Measurements from ENCODE around the gene FOXQ1.

FOXQ1 gene

GRCh38 chr6:1329708-1330107, 17.8 kb downstream of the FOXQ1 start:
- Histone ChIP-seq H3K4me2 (ENCODE audit: low read length) (no peak overlapping the region), H3K36me3 (ENCODE audit: control insufficient read depth, low read length) (no peaks in the 10 kb centered on the region), H3K4me3 (ENCODE audit: low read length) (no peak overlapping the region), H4K20me1 (ENCODE audit: control insufficient read depth, insufficient read depth, low read depth, low read length) (no peaks in the 10 kb centered on the region), H3K9me3 (ENCODE audit: control insufficient read depth, insufficient read depth, low read length) (peaks cover 4% of the 10 kb centered on the region; the same call in 1 of the 2 replicates), H3K9me2 (replicated peaks; ENCODE audit: control insufficient read depth, low read length) (no peaks in the 10 kb centered on the region), H3K27ac (ENCODE audit: low read depth, low read length) (no peak overlapping the region), H3K79me2 (ENCODE audit: control insufficient read depth, low read length) (no peaks in the 10 kb centered on the region), H3F3A (ENCODE audit: control insufficient read depth, insufficient read depth) (no peaks in the 10 kb centered on the region), H3K4me1 (ENCODE audit: control insufficient read depth, low read length) (no peaks in the 10 kb centered on the region), H3K27me3 (ENCODE audit: control insufficient read depth, low read length) (peaks cover 13% of the 10 kb centered on the region)
- TF ChIP-seq CTCF (IDR thresholded peaks at IDR 0.05; ENCODE audit: low read depth, low read length, poor library complexity, severe bottlenecking) (no peak), EZH2phosphoT487 (IDR thresholded peaks at IDR 0.05; ENCODE audit: borderline replicate concordance, low read length) (no peak)

- Histone ChIP-seq H3K36me3 (ENCODE audit: control insufficient read depth, low read length) (no peaks in the 10 kb centered on the region), H4K20me1 (ENCODE audit: control insufficient read depth, insufficient read depth, low read depth, low read length) (no peaks in the 10 kb centered on the region), H3K4me2 (ENCODE audit: low read length) (no peak overlapping the region), H3K27me3 (ENCODE audit: control insufficient read depth, low read length) (no peaks in the 10 kb centered on the region), H3K27ac (ENCODE audit: low read depth, low read length) (no peak overlapping the region), H3K9me2 (replicated peaks; ENCODE audit: control insufficient read depth, low read length) (no peaks in the 10 kb centered on the region), H3F3A (ENCODE audit: control insufficient read depth, insufficient read depth) (no peaks in the 10 kb centered on the region), H3K79me2 (ENCODE audit: control insufficient read depth, low read length) (no peaks in the 10 kb centered on the region), H3K9me3 (ENCODE audit: control insufficient read depth, insufficient read depth, low read length) (peaks cover 4% of the 10 kb centered on the region; the same call in 1 of the 2 replicates), H3K4me1 (ENCODE audit: control insufficient read depth, low read length) (no peaks in the 10 kb centered on the region), H3K4me3 (ENCODE audit: low read length) (no peak overlapping the region)
- TF ChIP-seq CTCF (IDR thresholded peaks at IDR 0.05; ENCODE audit: low read depth, low read length, poor library complexity, severe bottlenecking) (no peak), EZH2phosphoT487 (IDR thresholded peaks at IDR 0.05; ENCODE audit: borderline replicate concordance, low read length) (no peak)
These were observed 22.8 kb downstream of the FOXQ1 start for GRCh38 chr6:1334684-1335083.

- Histone ChIP-seq H3K4me3 (ENCODE audit: low read length) (no peak overlapping the region), H3F3A (ENCODE audit: control insufficient read depth, insufficient read depth) (no peaks in the 10 kb centered on the region), H3K4me1 (ENCODE audit: control insufficient read depth, low read length) (no peaks in the 10 kb centered on the region), H4K20me1 (ENCODE audit: control insufficient read depth, insufficient read depth, low read depth, low read length) (no peaks in the 10 kb centered on the region), H3K27ac (ENCODE audit: low read depth, low read length) (no peak overlapping the region), H3K9me3 (ENCODE audit: control insufficient read depth, insufficient read depth, low read length) (peaks cover 1% of the 10 kb centered on the region; the same call in 1 of the 2 replicates), H3K36me3 (ENCODE audit: control insufficient read depth, low read length) (no peaks in the 10 kb centered on the region), H3K4me2 (ENCODE audit: low read length) (no peak overlapping the region), H3K27me3 (ENCODE audit: control insufficient read depth, low read length) (no peaks in the 10 kb centered on the region), H3K9me2 (replicated peaks; ENCODE audit: control insufficient read depth, low read length) (no peaks in the 10 kb centered on the region), H3K79me2 (ENCODE audit: control insufficient read depth, low read length) (no peaks in the 10 kb centered on the region)
- TF ChIP-seq EZH2phosphoT487 (IDR thresholded peaks at IDR 0.05; ENCODE audit: borderline replicate concordance, low read length) (no peak), CTCF (IDR thresholded peaks at IDR 0.05; ENCODE audit: low read depth, low read length, poor library complexity, severe bottlenecking) (no peak)
These were observed 23.6 kb downstream of the FOXQ1 start for GRCh38 chr6:1335367-1336037.
